HG02623 (cell line): Measurements from ENCODE around the gene SRP9.
"Not testable (repeated sequence)": the region's sequence is repeated elsewhere in the genome, so short reads cannot be mapped to it uniquely, and the experiment has no call there.

Experiments used
- ATAC-seq: cut with Tn5 transposase; IDR thresholded peaks from one replicate; pipeline ENCODE4 v1.9.1; 2021; ENCODE audit warnings: moderate library complexity; ENCODE audit not compliant: unreplicated experiment

SRP9 gene

GRCh38 chr1:225774281-225775147, 3.1 kb upstream of the SRP9 start:
- ATAC-seq: no peak

GRCh38 chr1:225776294-225776693, 1.3 kb upstream of the SRP9 start:
- no peak for ATAC-seq

GRCh38 chr1:225777058-225777582, 506 bp upstream of the SRP9 start:
- peak; percentile 5 for ATAC-seq

- ATAC-seq: no peak
These were observed 677 bp downstream of the SRP9 start for GRCh38 chr1:225778337-225778669.

- not testable (repeated sequence) for ATAC-seq
These were observed 1.5 kb downstream of the SRP9 start for GRCh38 chr1:225779165-225779564.

- no peak for ATAC-seq
These were observed 2.5 kb downstream of the SRP9 start for GRCh38 chr1:225780134-225780533.

- ATAC-seq: no peak
These were observed 3.0 kb downstream of the SRP9 start for GRCh38 chr1:225780630-225781029.

GRCh38 chr1:225789142-225789541, 11.5 kb downstream of the SRP9 start:
- ATAC-seq: not testable (repeated sequence)

GRCh38 chr1:225794954-225795353, 17.3 kb downstream of the SRP9 start:
- no peak for ATAC-seq

- not testable (repeated sequence) for ATAC-seq
These were observed 18.5 kb downstream of the SRP9 start for GRCh38 chr1:225796097-225796496.

- not testable (repeated sequence) for ATAC-seq
These were observed 23.5 kb downstream of the SRP9 start for GRCh38 chr1:225801146-225801545.

- ATAC-seq: no peak
These were observed 28.6 kb downstream of the SRP9 start for GRCh38 chr1:225806249-225806648.

- ATAC-seq: not testable (repeated sequence)
These were observed 29.1 kb downstream of the SRP9 start for GRCh38 chr1:225806736-225807135.

GRCh38 chr1:225808136-225808535, 30.5 kb downstream of the SRP9 start:
- no peak for ATAC-seq

- peak; percentile 96 for ATAC-seq
These were observed 32.4 kb downstream of the SRP9 start, which contains the start of gene EPHX1 for GRCh38 chr1:225809842-225810578. Gene EPHX1, plus strand, starts transcription at chr1:225810124. Its CDS starts 18,606 bp downstream, at chr1:225828730.

- not testable (repeated sequence) for ATAC-seq
These were observed 33.2 kb downstream of the SRP9 start for GRCh38 chr1:225810579-225811538.

- ATAC-seq: no peak
These were observed 34.2 kb downstream of the SRP9 start for GRCh38 chr1:225811622-225812487.

- ATAC-seq: no peak
These were observed 35.0 kb downstream of the SRP9 start for GRCh38 chr1:225812488-225813213.
